Uterus (tissue), 2 donors: Measurements from ENCODE around the gene ADD1.

Source experiments
- POLR2A ChIP-seq, 2 donors: fragments of 450-650 bp; IDR thresholded peaks; one replicate each; pipeline ENCODE4 v1.6.1; 2016; ENCODE audit warnings: antibody characterized with exemption in 2 of 2, mild to moderate bottlenecking in 1 of 2, moderate library complexity in 1 of 2
- TF ChIP-seq, protein P1 (sequence below), 4 experiments: fragments of 200-600 bp in 2 of 4; fragments of 450-650 bp in 2 of 4; sonication (generic) in 2 of 4; IDR thresholded peaks; one replicate each; pipeline ENCODE4 v1.5.1; 2016 to 2019; ENCODE audit warnings: antibody characterized with exemption in 4 of 4, mild to moderate bottlenecking in 2 of 4, moderate library complexity in 1 of 4

DNA sequence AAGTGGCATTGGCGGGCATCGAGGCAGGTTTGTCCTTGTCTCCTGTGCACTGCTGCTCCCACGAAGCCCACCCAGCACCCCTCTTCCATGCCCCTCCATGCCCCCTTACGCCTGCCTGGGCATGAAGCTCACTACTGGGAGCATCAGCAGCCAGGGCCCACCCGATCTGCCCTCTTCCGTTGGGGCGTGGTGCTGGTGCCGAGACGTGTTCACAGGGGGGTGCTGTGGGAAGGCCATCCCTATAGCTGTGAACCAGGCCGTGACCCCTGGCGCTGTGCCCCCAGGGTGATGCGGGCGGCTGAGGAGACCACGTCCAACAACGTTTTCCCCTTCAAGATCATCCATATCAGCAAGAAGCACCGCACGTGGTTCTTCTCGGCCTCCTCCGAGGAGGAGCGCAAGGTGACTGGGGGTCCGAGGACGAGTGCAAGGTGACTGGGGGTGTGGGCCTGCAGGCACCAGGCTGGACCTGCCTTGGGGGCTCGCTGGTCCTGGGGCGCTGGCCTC, 19.3 kb upstream of the ADD1 start:
- TF ChIP-seq, protein P1, sequence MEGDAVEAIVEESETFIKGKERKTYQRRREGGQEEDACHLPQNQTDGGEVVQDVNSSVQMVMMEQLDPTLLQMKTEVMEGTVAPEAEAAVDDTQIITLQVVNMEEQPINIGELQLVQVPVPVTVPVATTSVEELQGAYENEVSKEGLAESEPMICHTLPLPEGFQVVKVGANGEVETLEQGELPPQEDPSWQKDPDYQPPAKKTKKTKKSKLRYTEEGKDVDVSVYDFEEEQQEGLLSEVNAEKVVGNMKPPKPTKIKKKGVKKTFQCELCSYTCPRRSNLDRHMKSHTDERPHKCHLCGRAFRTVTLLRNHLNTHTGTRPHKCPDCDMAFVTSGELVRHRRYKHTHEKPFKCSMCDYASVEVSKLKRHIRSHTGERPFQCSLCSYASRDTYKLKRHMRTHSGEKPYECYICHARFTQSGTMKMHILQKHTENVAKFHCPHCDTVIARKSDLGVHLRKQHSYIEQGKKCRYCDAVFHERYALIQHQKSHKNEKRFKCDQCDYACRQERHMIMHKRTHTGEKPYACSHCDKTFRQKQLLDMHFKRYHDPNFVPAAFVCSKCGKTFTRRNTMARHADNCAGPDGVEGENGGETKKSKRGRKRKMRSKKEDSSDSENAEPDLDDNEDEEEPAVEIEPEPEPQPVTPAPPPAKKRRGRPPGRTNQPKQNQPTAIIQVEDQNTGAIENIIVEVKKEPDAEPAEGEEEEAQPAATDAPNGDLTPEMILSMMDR (IDR thresholded peaks at IDR 0.05): no peak
- no peak for TF ChIP-seq POLR2A (IDR thresholded peaks at IDR 0.05)
